Measurements from ENCODE around the gene CTNND2. TPM values are rescaled to one million over a fixed set of nuclear protein-coding genes. Genes with fewer than 3 reads are reported as not detected.
A peak's percentile ranks its signal among the peaks of the same experiment; 100 is the strongest.
"Not testable (repeated sequence)": the region's sequence is repeated elsewhere in the genome, so short reads cannot be mapped to it uniquely, and the experiment has no call there.

The CTNND2 gene
- total RNA-seq, 1 experiment from 2014 or later, result not detected

- Histone ChIP-seq H3K9me3 (replicated peaks) (no peaks in the 10 kb centered on the region), H3K27ac (no peak overlapping the region), H3K27me3 (no peaks in the 10 kb centered on the region), H3K4me3 (no peak overlapping the region), H3K36me3 (no peaks in the 10 kb centered on the region), H3K4me1 (no peaks in the 10 kb centered on the region)
- no peak for DNase-seq
These were observed 455.0 kb downstream of the CTNND2 start for GRCh38 chr5:11449217-11449616.

GRCh38 chr5:11443831-11444230 lies 460.4 kb downstream of the CTNND2 start:
- no peak overlapping the region for H3K27ac ChIP-seq
- H3K4me1 ChIP-seq, result no peaks in the 10 kb centered on the region
- H3K36me3 ChIP-seq, result no peaks in the 10 kb centered on the region
- no peak overlapping the region for H3K4me3 ChIP-seq
- no peaks in the 10 kb centered on the region for H3K27me3 ChIP-seq
- no peak for DNase-seq
- H3K9me3 ChIP-seq (replicated peaks), result no peaks in the 10 kb centered on the region

GRCh38 chr5:11432116-11432515 lies 472.1 kb downstream of the CTNND2 start:
- Histone ChIP-seq H3K27ac (no peak overlapping the region), H3K27me3 (no peaks in the 10 kb centered on the region), H3K9me3 (replicated peaks) (no peaks in the 10 kb centered on the region), H3K4me1 (no peaks in the 10 kb centered on the region), H3K36me3 (no peaks in the 10 kb centered on the region), H3K4me3 (no peak overlapping the region)
- no peak for DNase-seq

GRCh38 chr5:11429254-11429653 lies 475.0 kb downstream of the CTNND2 start:
- Histone ChIP-seq H3K4me1 (no peaks in the 10 kb centered on the region), H3K27me3 (no peaks in the 10 kb centered on the region), H3K9me3 (replicated peaks) (no peaks in the 10 kb centered on the region), H3K36me3 (no peaks in the 10 kb centered on the region), H3K4me3 (no peak overlapping the region), H3K27ac (no peak overlapping the region)
- no peak for DNase-seq

- Histone ChIP-seq H3K4me3 (no peak overlapping the region), H3K4me1 (no peaks in the 10 kb centered on the region), H3K27ac (no peak overlapping the region), H3K27me3 (no peaks in the 10 kb centered on the region), H3K36me3 (no peaks in the 10 kb centered on the region), H3K9me3 (replicated peaks) (no peaks in the 10 kb centered on the region)
- DNase-seq, result no peak
These were observed 476.7 kb downstream of the CTNND2 start for GRCh38 chr5:11427569-11427968.

- Histone ChIP-seq H3K27me3 (no peaks in the 10 kb centered on the region), H3K4me3 (no peak overlapping the region), H3K9me3 (replicated peaks) (no peaks in the 10 kb centered on the region), H3K4me1 (no peaks in the 10 kb centered on the region), H3K36me3 (no peaks in the 10 kb centered on the region), H3K27ac (no peak overlapping the region)
- no peak for DNase-seq
These were observed 477.8 kb downstream of the CTNND2 start for GRCh38 chr5:11426442-11426841.

- Histone ChIP-seq H3K4me1 (no peaks in the 10 kb centered on the region), H3K27ac (no peak overlapping the region), H3K9me3 (replicated peaks) (no peaks in the 10 kb centered on the region), H3K4me3 (no peak overlapping the region), H3K27me3 (no peaks in the 10 kb centered on the region), H3K36me3 (no peaks in the 10 kb centered on the region)
- DNase-seq, result no peak
These were observed 481.9 kb downstream of the CTNND2 start for GRCh38 chr5:11422342-11422741.

GRCh38 chr5:11420969-11421368 lies 483.3 kb downstream of the CTNND2 start:
- Histone ChIP-seq H3K4me1 (no peaks in the 10 kb centered on the region), H3K27me3 (no peaks in the 10 kb centered on the region), H3K4me3 (no peak overlapping the region), H3K36me3 (no peaks in the 10 kb centered on the region), H3K27ac (no peak overlapping the region), H3K9me3 (replicated peaks) (no peaks in the 10 kb centered on the region)
- peak; percentile 13 to 59 for DNase-seq

- no peak overlapping the region for H3K27ac ChIP-seq
- H3K9me3 ChIP-seq (replicated peaks), result no peaks in the 10 kb centered on the region
- H3K4me1 ChIP-seq, result no peaks in the 10 kb centered on the region
- no peak overlapping the region for H3K4me3 ChIP-seq
- no peak for DNase-seq
- no peaks in the 10 kb centered on the region for H3K27me3 ChIP-seq
- no peaks in the 10 kb centered on the region for H3K36me3 ChIP-seq
These were observed 488.5 kb downstream of the CTNND2 start for GRCh38 chr5:11415751-11416150.

GRCh38 chr5:11414732-11415131 lies 489.5 kb downstream of the CTNND2 start:
- not testable (repeated sequence) for DNase-seq; H3K27me3 ChIP-seq; H3K27ac ChIP-seq; H3K9me3 ChIP-seq (replicated peaks); H3K4me3 ChIP-seq; H3K36me3 ChIP-seq; H3K4me1 ChIP-seq

GRCh38 chr5:11411621-11412020 lies 492.6 kb downstream of the CTNND2 start:
- Histone ChIP-seq H3K27me3 (no peaks in the 10 kb centered on the region), H3K4me1 (no peaks in the 10 kb centered on the region), H3K9me3 (replicated peaks) (no peaks in the 10 kb centered on the region), H3K4me3 (no peak overlapping the region), H3K27ac (no peak overlapping the region), H3K36me3 (no peaks in the 10 kb centered on the region)
- DNase-seq, result no peak

GRCh38 chr5:11407556-11408145 lies 496.6 kb downstream of the CTNND2 start:
- Histone ChIP-seq H3K27ac (no peak overlapping the region), H3K4me1 (no peaks in the 10 kb centered on the region), H3K4me3 (no peak overlapping the region), H3K27me3 (no peaks in the 10 kb centered on the region), H3K9me3 (replicated peaks) (no peaks in the 10 kb centered on the region), H3K36me3 (no peaks in the 10 kb centered on the region)
- no peak for DNase-seq

GRCh38 chr5:11400316-11400715 lies 503.9 kb downstream of the CTNND2 start:
- no peaks in the 10 kb centered on the region for H3K36me3 ChIP-seq
- no peak for DNase-seq
- no peaks in the 10 kb centered on the region for H3K27me3 ChIP-seq
- no peak overlapping the region for H3K4me3 ChIP-seq
- H3K4me1 ChIP-seq, result no peaks in the 10 kb centered on the region
- no peaks in the 10 kb centered on the region for H3K9me3 ChIP-seq (replicated peaks)
- no peak overlapping the region for H3K27ac ChIP-seq

GRCh38 chr5:11398728-11399127 lies 505.5 kb downstream of the CTNND2 start:
- DNase-seq, result no peak
- H3K36me3 ChIP-seq, result no peaks in the 10 kb centered on the region
- no peak overlapping the region for H3K4me3 ChIP-seq
- H3K27ac ChIP-seq, result no peak overlapping the region
- no peaks in the 10 kb centered on the region for H3K27me3 ChIP-seq
- no peaks in the 10 kb centered on the region for H3K9me3 ChIP-seq (replicated peaks)
- H3K4me1 ChIP-seq, result no peaks in the 10 kb centered on the region

GRCh38 chr5:11397549-11397948 lies 506.7 kb downstream of the CTNND2 start:
- DNase-seq, result no peak
- Histone ChIP-seq H3K4me1 (no peaks in the 10 kb centered on the region), H3K4me3 (no peak overlapping the region), H3K27ac (no peak overlapping the region), H3K9me3 (replicated peaks) (no peaks in the 10 kb centered on the region), H3K36me3 (no peaks in the 10 kb centered on the region), H3K27me3 (no peaks in the 10 kb centered on the region)

- Histone ChIP-seq H3K9me3 (replicated peaks) (no peaks in the 10 kb centered on the region), H3K4me3 (no peak overlapping the region), H3K4me1 (no peaks in the 10 kb centered on the region), H3K27me3 (no peaks in the 10 kb centered on the region), H3K27ac (no peak overlapping the region), H3K36me3 (no peaks in the 10 kb centered on the region)
- DNase-seq, result no peak
These were observed 507.3 kb downstream of the CTNND2 start for GRCh38 chr5:11396917-11397316.

Measured in SJCRH30 (cell line).